ENCODE results near the gene USP2.

Gene USP2

GRCh38 chr11:119376197-119376847, 5.2 kb downstream of the USP2 start:
- no peak for DNase-seq (ENCODE audit: low read depth)

DNA sequence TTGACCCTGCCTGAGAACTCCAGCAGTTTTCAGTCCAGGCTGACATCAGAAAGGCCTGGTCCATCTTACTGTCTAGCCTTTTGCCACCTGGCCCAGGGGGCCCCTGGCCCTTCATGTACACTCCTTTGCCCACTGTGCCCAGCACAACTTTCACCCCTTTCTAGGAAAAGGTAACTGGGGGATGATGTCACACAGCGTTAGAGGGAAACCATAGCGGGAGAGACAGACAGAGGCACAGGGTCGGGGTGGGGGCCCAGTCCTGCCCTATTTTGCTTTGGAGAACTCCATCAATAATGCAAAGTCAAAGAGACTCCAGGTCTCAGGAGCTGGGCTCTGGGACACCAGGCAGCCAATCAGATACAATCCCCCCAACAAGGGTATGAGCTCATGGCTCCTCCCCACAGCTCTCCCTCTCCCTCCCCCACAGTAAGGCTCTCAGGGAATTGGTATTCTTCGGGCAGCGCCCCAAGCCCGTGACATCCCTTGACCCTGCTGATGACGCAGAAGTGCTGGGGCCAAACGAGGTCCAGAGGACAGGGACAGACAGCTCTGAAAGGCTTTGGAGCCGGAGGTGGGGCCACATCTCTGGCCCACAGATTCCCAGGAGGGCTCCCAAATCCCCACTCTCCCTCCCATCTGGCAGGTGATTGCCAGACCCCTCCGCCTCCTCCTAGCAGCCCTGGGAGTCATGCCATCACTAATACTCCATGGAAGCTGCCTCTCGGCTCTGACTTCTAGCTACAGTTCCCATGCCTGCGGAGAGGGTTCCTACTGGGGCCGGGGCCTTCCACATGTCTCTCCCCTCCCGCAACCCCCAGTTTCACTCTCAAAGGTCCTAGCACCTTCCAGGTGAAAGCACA, 5.9 kb downstream of the USP2 start:
- peak; percentile 35 for DNase-seq (ENCODE audit: low read depth)

GRCh38 chr11:119374632-119375336, 6.7 kb downstream of the USP2 start:
- no peak for DNase-seq (ENCODE audit: low read depth)

DNA sequence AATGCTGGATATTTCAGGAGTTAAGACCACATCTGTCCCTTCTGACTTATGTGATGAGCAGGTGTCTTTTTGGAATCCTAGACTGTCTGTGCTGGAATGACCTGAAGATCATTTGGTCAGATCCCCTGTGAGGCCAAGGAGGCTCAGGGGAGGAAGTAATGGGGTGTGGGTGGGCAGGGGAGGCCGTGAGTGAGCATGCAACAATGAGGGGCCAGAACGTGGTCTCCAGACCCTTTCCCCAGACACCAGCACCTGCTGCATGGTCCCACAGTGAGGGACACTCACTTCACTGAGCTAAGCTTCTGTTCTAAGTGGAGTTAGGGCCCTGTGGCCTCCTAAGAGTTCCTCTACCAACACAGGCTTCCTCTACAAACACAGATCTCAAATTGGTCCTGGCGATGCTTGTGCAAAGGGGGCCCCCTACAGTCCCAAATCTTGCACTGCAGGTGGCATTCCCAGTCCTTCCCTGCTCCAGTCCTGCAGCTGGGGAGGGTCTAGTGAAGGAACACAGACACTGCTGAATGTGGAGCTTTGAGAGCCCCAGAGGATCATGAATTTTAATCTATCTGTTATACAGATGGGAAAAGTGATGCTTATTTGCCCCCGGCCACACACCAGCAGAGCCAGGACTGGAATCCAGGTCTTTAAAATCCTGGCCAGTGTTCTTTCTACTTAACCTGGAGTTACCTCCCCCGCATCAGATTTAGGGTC, 7.4 kb downstream of the USP2 start:
- DNase-seq (ENCODE audit: low read depth), result peak; percentile 77

- no peak for DNase-seq (ENCODE audit: low read depth)
Observed at GRCh38 chr11:119373059-119373920, 8.2 kb downstream of the USP2 start.

- DNase-seq (ENCODE audit: low read depth), result no peak
Observed at GRCh38 chr11:119372260-119373058, 9.0 kb downstream of the USP2 start.

DNA sequence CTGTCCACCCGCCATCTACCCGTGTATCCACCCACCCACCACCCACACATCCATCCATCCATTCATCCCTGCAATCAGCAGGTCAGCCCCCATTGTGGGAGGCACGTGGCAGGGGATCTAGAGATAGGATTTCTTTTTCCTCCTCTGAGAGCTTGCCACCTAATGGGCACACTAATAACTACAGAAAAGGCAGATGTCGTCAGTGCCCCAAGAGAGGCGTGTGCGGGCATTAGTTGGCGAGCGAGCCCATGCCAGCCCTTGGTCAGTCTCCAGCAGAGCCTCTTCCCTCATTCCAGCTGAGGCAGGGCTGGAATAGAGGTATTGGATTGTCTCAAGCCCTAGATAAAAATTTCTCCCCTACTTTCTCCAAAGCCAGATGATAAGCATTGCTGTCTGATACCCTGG, 9.7 kb downstream of the USP2 start:
- peak; percentile 28 for DNase-seq (ENCODE audit: low read depth)

GRCh38 chr11:119371067-119371601, 10.4 kb downstream of the USP2 start:
- DNase-seq (ENCODE audit: low read depth), result no peak

DNA sequence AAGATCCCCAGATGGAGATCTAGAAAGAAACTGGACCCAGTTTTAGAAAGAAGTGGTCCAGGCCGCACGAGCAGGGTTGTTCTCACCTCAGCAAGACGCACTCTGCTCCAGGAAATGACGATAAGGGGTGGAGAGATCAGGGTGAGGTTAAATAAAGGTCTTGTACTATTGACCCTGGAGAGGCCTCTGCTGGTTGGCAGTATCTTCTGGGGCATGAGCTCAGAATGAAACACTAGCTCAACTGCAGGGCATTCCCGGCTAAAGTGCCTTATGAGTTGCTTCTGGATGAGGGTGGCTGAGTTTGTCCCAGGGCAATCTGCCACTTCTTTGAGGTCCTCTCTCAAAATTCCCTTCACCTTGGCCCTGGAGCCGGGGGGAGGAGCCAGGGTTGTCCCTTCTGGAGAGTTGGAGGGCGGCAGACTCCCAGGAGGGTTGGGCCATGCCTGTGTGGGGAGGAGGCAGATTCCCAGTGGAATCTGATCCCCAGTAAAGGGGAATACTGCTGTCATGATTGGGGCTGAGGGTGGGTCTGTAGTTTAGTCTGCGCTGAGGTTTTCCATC, 10.9 kb downstream of the USP2 start:
- DNase-seq (ENCODE audit: low read depth), result no peak

GRCh38 chr11:119369132-119369925, 12.2 kb downstream of the USP2 start:
- DNase-seq (ENCODE audit: low read depth), result no peak

GRCh38 chr11:119368121-119369034, 13.1 kb downstream of the USP2 start:
- no peak for DNase-seq (ENCODE audit: low read depth)

GRCh38 chr11:119367661-119368120, 13.8 kb downstream of the USP2 start:
- no peak for DNase-seq (ENCODE audit: low read depth)

DNA sequence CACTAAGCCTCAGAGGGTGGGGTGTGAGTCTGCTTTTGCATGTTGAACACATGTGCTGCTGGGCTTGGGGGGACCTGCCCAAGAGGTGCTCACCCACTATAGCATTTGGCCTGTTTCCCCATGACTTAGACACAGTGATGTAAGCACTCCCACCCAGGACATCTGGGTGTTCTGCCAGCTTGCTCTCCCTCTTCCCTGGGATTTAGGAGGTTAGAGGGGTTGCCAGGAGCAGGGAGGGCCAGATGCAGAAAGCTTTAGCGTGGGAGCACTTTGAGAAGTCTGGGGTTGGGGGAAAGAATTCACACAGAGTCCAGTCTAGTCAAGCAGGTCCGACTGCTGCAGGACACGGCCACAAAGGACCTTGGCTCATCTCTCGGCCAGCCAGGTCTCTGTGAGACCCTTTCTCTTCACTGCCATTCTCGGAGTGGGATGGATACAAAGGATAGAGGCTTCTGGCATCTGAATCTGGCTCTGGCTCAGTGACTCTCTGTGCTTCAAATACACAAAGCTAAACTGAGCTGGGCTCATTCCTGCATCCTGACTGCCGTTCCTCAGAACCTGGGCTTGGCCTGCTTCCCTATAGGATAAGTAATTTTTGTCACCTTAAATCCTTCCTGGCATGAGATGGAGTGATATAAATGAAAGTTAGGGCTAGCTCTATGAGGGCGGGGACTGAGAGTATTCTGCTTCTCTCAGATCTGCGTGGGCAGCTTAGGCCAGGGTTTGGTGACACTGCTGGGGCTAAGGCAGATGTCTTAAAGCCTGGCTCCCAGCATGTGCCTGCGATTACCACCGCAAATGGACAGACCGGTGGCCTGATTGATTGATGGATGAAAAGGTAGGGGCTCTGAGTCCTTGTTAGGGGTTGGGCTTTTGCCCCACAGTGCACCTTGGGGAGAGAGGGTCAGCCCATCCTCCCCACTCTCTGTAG, 14.5 kb downstream of the USP2 start:
- DNase-seq (ENCODE audit: low read depth), result no peak

GRCh38 chr11:119365071-119365591, 16.4 kb downstream of the USP2 start:
- no peak for DNase-seq (ENCODE audit: low read depth)

- DNase-seq (ENCODE audit: low read depth), result no peak
Observed at GRCh38 chr11:119363851-119364590, 17.5 kb downstream of the USP2 start.
